ENCODE data around the gene RBL2. TPM values are rescaled to one million over a fixed set of nuclear protein-coding genes. Genes with fewer than 3 reads are reported as not detected.

Gene RBL2
- total RNA-seq, 1 donor from 2014 or later, result 96.5 TPM

DNA sequence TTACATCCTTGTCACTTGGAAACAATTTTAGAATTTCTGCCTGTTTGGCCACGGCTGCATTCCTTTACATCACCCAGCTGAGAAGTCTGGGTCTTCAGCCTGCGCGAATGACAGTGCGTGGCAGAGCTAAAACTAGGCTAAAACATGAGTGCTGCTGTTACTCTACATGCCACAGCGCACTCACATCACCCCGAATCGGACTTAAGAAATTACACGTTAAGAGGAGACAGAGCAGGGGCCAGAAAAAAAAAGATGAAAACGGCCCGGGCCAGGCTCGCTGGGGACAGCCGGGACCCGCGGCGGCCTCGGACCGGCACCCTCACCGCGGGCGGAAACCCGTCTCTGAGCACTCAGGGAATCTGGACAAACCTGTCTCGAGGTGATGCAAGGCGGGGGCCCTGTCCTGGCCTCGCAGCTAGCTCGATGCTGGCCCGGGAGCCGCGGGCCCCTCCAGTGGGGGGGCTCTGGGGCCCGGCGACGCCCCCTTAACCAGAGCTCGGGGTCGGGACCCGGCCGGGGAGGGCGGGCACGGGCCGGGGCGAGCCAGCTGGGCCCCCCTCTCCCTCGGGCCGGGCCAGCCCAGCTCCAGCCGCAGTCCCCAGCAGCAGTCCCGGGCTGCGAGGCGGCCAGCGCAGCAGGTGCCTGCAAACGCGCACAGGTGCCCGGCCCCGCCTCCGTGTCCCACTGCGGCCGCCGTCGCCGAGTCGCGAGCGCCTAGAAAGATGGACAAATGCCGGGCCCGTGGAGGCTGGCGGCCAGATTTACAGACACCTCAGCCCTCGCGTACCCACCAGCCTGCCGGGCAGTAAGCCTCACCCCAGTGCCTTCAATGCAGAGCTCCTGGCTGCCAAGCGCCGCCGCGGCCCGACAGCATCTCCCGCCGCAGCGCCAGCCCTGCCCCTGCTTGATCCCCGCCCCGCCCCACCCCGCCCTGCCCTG, 68.3 kb downstream of the RBL2 start, which contains the start of gene AKTIP:
TSS of gene AKTIP (minus strand) at position 879 of the 939 bp plus-strand sequence. CDS start 2,950 bp downstream, outside the sequence.
- no peaks in the 10 kb centered on the region for H3K27me3 ChIP-seq (ENCODE audit: low read depth)
- intact Hi-C loops (cut with DNase I), result no loop called here
- peaks cover 22% of the 10 kb centered on the region for H3K36me3 ChIP-seq
- no peaks in the 10 kb centered on the region for H3K9me3 ChIP-seq
- TF ChIP-seq, protein P1, sequence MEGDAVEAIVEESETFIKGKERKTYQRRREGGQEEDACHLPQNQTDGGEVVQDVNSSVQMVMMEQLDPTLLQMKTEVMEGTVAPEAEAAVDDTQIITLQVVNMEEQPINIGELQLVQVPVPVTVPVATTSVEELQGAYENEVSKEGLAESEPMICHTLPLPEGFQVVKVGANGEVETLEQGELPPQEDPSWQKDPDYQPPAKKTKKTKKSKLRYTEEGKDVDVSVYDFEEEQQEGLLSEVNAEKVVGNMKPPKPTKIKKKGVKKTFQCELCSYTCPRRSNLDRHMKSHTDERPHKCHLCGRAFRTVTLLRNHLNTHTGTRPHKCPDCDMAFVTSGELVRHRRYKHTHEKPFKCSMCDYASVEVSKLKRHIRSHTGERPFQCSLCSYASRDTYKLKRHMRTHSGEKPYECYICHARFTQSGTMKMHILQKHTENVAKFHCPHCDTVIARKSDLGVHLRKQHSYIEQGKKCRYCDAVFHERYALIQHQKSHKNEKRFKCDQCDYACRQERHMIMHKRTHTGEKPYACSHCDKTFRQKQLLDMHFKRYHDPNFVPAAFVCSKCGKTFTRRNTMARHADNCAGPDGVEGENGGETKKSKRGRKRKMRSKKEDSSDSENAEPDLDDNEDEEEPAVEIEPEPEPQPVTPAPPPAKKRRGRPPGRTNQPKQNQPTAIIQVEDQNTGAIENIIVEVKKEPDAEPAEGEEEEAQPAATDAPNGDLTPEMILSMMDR (IDR thresholded peaks at IDR 0.05), result no peak
- H3K4me1 ChIP-seq, result peaks cover 26% of the 10 kb centered on the region
- peak within 1 kb of the TSS; percentile 93 for H3K4me3 ChIP-seq
- DNase-seq (peak; percentile 83), ATAC-seq (peak; percentile 59 to 67)
- H3K27ac ChIP-seq, result peak within 1 kb of the TSS; percentile 93

DNA sequence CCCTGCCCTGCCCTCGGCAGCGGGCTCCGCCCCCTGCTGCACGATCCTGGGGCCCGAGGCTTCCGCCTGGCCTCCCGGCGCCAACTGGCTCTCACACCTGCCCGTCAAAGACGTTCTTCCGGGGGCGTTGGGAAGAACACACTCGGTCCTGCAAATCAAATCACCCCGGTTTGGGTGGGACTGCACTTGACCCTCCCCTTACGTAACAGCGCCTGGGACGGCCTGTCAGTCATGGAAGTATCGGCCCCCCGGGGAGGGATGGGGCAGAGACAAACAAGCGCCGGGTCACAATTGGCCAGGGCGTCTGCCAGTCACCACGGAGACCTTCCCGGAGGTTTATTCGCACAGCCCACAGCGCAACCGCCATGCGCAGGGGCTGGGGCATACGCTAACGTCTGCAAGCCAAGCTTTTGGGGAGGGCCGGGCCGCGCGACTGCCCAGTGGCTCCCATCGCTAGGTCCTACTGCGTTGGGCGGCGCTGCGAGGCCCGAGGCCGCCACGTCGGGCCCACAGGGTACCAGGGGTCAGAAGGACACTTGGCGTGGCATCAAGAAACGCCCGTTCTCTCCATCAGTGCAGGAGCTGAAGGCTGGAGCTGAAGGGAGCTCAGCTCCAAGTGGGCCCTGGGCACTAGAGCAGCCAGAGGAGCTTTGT, 69.1 kb downstream of the RBL2 start:
- Histone ChIP-seq H3K27ac (peak overlapping the region; percentile 93), H3K4me1 (peaks cover 26% of the 10 kb centered on the region), H3K36me3 (peaks cover 14% of the 10 kb centered on the region), H3K4me3 (peak overlapping the region; percentile 93), H3K27me3 (ENCODE audit: low read depth) (no peaks in the 10 kb centered on the region), H3K9me3 (no peaks in the 10 kb centered on the region)
- DNase-seq, result peak; percentile 100
- intact Hi-C loops (cut with DNase I), result no loop called here
- peak; percentile 95 to 96 for ATAC-seq
- TF ChIP-seq, protein P1 (IDR thresholded peaks at IDR 0.05), result no peak

DNA sequence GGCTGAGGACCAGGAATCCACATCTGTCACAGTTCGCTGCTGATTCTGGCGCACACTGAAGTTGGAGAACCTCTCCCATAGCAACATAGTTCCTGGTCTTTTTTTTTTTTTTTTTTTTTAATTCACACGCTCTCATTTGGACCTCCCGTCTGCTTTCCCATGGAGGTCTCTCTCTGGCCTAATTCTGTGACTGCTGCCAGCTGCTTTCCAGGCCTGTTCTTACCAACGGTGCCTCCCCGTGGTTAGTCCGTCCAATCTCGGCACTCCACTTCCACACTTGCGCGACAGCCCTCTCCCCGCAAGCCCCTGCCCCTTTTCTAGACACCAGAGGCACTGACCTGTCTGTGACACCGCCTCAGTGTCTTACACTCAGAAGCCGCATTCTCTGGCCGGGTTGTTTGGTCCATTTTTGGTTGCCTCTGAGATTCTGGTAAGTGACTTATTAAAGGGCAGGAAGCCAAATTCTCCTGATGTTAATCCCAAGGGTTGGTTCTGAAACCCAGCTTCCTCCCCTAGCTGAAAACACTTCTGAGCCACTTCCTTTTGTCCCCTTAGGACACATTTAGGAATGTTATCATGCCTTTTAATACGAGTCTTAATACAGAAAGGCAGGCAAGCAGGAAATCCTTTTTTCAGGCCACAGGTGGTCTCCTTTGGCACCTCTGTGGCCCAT, 69.9 kb downstream of the RBL2 start:
- H3K4me1 ChIP-seq, result peaks cover 26% of the 10 kb centered on the region
- H3K9me3 ChIP-seq, result no peaks in the 10 kb centered on the region
- intact Hi-C loops (cut with DNase I), result no loop called here
- DNase-seq, result peak; percentile 60
- peak in 1 of 2 donors; percentile 1 for ATAC-seq
- peak overlapping the region; percentile 93 for H3K27ac ChIP-seq
- H3K4me3 ChIP-seq, result peak overlapping the region; percentile 93
- peaks cover 7% of the 10 kb centered on the region for H3K36me3 ChIP-seq
- no peaks in the 10 kb centered on the region for H3K27me3 ChIP-seq (ENCODE audit: low read depth)
- TF ChIP-seq, protein P1 (IDR thresholded peaks at IDR 0.05), result no peak

DNA sequence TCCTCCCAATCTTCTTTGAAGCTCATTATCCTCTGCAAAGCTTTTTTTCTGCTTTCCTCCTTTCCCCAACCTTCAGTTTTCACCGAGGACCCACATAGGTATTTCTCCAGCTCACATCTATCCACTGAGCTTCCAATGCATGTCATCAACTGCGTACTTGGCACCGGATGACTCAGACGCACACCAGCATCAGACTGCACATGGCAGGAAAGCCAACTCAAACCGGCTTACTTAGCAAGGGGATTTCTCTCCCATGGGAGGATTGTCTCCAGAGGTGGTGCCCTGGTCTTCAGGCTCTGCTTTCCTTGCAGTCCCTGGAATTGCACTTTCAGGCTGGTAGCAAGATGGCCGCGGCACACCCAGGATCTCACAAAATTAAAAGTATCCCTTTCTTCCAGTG, 70.4 kb downstream of the RBL2 start:
- Histone ChIP-seq H3K9me3 (no peaks in the 10 kb centered on the region), H3K4me3 (no peak overlapping the region), H3K27me3 (ENCODE audit: low read depth) (no peaks in the 10 kb centered on the region), H3K36me3 (peaks cover 1% of the 10 kb centered on the region), H3K4me1 (peaks cover 26% of the 10 kb centered on the region), H3K27ac (peak overlapping the region; percentile 93)
- DNase-seq, result no peak
- no peak for ATAC-seq
- intact Hi-C loops (cut with DNase I), result no loop called here
- TF ChIP-seq, protein P1 (IDR thresholded peaks at IDR 0.05), result no peak

DNA sequence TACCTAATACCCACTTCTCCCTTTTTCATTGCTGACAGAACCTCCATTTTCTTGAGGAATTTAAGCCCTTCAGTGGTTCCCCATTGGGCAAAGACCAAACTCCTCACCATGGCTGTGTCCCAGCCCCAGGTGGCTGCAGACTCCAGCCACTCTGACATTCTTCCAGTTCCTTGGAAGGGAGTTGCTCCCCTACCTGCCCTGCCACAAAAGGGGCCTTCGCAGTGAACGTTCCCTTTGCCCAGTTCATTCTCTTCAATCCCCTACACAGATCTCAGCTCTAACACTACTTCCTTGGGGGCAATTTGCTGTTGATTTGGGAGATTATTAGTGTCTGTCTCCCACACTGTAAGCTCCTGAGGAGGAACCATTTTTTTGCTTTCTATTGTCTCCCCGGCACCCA, 72.0 kb downstream of the RBL2 start:
- DNase-seq, result no peak
- H3K36me3 ChIP-seq, result no peaks in the 10 kb centered on the region
- TF ChIP-seq, protein P1 (IDR thresholded peaks at IDR 0.05), result no peak

More for the DNA sequence above, 72.0 kb downstream of the RBL2 start:
- H3K27me3 ChIP-seq (ENCODE audit: low read depth), result no peaks in the 10 kb centered on the region
- no peak overlapping the region for H3K4me3 ChIP-seq
- no peak for ATAC-seq
- intact Hi-C loops (cut with DNase I), result no loop called here
- peaks cover 29% of the 10 kb centered on the region for H3K4me1 ChIP-seq
- H3K9me3 ChIP-seq, result no peaks in the 10 kb centered on the region
- no peak overlapping the region for H3K27ac ChIP-seq

All from lower lobe of right lung (tissue), 2 donors.